A673 (cell line): ENCODE data around the gene SMIM15.

ENCODE experiments used
- EZH2 ChIP-seq: fragments of 200-600 bp; sonication (generic); IDR thresholded peaks from 2 replicates; pipeline ENCODE4 v1.6.1; 2017; ENCODE audit warnings: borderline replicate concordance, low read depth, mild to moderate bottlenecking, mixed read lengths, antibody characterized with exemption, low read length; ENCODE audit not compliant: poor library complexity, severe bottlenecking
- TF ChIP-seq, protein P1 (sequence below): fragments of 300-800, 200-600 bp; sonication (generic); conservative IDR thresholded peaks from 2 replicates; pipeline ENCODE4 v1.5.1; 2017; ENCODE audit warnings: low read depth, mild to moderate bottlenecking, antibody characterized with exemption, low read length, moderate library complexity, mixed read lengths

DNA sequence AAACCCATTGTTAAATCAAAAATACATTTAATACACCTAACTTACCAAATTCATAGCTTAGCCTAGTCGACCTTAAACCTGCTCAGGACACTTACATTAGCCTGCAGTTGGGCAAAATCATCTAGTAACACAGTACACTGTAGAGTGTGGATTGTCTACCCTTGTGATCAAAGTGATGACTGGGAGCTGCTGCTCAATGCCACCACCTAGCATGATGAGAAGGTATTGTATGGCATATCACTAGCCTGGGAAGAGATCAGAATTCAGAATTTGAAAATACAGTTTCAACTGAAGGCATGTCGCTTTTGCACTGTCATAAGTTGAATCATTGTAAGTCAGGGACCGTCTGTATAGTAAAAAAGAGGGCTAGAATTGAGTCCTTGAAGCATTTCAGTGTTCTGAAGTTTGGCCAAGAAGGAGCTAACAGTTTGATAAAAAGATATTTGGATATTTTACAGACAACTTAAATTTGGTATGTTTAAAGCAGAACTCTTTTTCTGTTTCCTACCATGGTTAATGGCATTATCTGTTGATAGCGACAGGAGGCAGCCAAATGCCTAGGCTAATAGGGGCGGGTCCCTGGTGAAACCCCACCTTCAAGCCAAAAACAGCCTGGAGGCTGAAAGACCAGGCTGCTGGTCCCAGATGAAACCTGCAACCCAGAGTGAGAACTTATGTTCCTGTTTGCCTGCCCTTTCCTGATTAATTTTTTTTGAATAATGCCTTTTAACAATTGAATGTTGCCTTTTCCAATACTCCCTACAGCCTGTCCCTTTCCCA lies 23.0 kb downstream of the SMIM15 start:
- TF ChIP-seq, protein P1, sequence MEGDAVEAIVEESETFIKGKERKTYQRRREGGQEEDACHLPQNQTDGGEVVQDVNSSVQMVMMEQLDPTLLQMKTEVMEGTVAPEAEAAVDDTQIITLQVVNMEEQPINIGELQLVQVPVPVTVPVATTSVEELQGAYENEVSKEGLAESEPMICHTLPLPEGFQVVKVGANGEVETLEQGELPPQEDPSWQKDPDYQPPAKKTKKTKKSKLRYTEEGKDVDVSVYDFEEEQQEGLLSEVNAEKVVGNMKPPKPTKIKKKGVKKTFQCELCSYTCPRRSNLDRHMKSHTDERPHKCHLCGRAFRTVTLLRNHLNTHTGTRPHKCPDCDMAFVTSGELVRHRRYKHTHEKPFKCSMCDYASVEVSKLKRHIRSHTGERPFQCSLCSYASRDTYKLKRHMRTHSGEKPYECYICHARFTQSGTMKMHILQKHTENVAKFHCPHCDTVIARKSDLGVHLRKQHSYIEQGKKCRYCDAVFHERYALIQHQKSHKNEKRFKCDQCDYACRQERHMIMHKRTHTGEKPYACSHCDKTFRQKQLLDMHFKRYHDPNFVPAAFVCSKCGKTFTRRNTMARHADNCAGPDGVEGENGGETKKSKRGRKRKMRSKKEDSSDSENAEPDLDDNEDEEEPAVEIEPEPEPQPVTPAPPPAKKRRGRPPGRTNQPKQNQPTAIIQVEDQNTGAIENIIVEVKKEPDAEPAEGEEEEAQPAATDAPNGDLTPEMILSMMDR: peak; percentile 48; the same call in 1 of the 2 replicates
- no peak for TF ChIP-seq EZH2
